ENCODE results near the gene CTNNA2.

Gene CTNNA2

DNA sequence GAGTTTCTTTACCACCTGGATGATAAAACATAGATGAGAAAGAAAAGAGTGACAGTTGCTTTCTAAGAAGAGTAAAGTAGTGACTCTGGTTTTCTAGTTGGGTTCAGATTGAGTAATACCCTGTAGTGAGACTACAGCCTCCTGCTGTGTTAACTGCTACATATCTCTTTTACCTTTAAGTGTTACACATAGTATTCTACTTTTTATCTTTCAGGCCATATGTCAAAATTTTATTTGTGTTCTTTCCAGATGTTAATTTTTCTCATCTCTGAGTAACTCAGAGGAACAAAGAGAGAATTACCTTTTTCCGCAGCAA, 348.2 kb downstream of the CTNNA2 start:
- DNase-seq: no peak

DNA sequence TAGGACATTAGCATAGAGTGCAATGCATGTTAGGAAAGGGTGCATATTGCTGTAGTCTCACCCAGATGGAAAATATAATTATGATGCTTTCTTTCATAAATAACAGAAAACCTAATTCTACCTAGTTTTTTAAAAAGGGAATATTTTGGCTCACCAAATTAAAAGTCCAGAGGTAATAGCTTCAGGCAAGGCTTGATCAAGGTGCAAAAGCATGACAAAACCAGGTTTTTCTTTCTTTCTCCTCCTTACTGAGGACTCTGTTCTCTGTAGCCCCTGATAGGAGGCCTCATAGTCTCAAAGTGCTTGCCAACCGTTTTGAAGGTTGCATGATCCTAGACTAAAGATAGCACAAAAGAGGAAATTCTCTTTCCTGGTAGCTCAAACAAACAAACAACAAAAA, 349.9 kb downstream of the CTNNA2 start:
- no peak for DNase-seq

DNA sequence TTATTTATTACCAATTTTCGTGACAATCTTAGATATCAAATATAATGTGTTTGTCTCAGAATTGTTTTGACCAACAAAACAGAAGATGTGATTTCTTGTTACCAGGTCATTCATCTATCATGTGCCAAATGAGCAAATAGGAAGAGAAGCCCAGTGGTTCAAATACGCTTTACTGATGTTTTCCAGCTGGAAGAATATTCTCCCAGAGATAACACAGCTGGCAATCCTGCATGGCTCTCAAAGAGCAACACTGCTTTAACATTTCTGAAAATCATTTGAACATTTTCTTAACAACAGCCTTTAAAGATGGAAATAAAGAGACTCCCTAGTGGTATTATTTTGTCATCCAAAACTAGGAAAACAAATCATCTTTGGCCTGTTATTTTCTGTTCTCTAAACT, 359.8 kb downstream of the CTNNA2 start:
- no peak for DNase-seq

DNA sequence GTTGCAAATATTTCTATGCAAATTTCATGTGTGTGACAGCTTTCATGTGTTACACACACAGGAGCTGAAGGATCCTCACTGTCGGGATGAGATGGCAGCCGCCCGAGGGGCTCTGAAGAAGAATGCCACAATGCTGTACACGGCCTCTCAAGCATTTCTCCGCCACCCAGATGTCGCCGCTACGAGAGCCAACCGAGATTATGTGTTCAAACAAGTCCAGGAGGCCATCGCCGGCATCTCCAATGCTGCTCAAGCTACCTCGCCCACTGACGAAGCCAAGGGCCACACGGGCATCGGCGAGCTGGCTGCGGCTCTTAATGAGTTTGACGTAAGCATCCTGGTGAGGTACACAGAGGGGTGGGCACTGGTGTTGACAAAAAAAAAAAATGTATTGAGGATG, 361.2 kb downstream of the CTNNA2 start:
- DNase-seq: no peak

DNA sequence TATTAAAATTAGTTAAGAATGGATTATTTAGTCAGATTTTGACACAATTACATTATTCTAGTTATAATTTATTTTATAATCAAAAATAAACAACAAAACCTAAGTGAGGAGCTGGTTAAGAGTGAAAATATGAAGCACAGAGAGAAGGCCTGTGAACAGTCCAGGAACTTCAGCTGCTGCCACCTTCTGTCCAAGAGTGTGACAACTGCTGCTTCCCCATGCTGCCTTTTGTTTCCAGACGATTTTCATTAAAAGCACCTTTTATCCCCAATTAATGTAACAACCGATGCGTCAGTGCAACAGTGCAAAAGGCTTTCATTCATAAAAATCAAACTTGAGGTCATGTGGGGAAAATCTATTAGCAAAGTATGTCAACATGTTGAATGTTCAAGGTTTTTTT, 363.6 kb downstream of the CTNNA2 start:
- DNase-seq: no peak

DNA sequence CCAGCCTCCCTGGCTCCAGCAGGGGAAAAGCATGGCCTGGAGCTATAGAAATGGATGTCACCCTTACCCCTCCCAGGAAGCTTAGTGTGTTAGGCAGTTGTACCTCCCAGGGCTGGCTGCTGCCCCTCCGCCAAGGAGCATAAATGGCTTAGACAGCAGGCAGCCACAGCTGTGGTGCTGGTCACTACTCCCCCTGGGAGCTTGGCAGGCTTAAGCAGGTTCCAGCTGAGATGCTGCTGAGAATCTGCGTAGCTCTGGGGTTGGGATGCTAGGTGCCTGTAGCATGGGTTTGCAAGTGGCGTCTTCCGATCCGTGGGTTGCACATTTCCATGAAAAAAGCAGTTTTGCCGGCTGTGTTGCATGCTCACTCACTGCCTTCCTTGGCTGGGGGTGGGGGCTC, 369.7 kb downstream of the CTNNA2 start:
- no peak for DNase-seq

DNA sequence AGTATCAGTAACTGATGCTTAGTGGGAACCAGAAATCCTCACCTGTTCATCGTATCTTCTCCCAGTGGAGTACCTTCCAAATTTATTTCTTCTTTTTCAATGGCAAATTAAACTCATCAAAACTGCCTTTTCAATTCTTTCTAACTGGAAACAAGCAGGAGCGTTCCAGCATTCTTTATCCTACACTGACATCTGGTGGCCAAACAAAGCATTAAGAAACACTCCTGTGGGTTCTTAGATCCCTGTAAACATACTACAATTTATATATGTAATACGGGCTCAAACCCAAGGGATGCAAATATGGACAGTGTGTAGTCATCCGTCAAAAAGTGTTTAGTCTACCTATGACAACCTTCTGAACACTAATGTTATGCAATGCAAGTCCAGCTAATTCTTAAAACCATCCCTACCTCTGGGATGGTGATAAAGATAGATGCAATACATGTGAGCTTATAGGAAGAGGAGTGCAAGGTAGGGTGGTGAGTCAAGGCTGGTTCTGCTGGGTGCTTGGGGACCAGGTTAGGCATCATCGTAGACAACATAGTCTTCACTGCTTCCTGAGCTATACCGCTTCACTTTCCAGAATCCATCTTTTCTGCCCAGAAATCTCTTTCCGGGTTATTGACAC, 375.0 kb downstream of the CTNNA2 start:
- peak; percentile 18 to 74 for DNase-seq

DNA sequence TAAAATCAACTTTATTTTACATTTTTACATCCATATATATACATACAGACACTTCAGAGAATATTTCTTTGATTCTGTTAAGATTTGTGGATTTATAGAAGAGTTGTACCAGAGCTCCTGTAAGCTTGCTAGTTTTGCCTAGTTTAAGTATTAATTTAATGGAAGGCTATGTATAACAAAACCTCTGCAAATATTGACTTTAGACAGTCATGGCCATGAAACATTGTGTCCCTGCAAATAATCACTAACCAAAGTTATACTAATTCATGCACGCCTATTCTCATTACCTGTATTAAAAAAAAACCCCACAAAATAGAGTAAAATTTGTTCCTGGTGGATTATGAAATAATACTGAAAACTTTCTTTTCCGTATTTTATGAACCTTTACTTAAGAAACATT, 379.3 kb downstream of the CTNNA2 start:
- DNase-seq: no peak

DNA sequence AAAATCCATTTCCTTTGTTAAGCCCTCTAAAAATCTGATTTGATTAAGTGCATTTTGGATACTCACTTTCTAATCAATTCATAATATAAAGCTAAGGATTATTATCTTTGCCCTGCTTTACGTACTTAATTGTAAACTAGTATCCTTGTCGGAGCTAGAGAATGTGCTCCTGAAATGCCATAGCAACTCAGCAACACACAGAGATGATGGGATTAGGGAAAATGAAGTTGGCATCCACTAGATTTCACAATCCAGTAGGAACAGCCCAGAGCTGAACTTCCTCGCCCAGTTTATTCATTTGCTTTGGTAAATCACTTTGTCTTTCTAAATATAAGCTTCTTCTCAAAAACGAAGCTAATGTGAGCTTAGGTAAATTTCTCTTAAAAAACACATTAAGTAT, 386.3 kb downstream of the CTNNA2 start:
- DNase-seq: no peak

DNA sequence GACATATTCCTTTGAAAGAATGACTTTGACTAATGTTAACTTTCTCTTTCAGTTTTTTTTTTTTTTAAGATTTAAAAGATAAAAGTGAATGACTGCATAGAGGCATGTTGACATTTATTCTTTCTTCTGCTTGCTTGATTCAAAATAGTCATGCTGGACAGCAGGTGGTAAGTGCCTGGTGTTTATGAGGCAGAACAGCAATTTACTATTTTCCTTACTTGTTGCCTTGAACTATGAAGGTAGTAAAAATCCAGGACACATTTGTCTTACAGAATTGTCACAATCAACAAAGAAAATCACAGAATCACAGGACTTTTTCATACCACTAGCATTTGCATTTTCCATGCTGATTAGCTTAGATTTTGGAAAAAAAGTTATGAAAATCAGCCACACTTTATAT, 388.3 kb downstream of the CTNNA2 start:
- DNase-seq: no peak

DNA sequence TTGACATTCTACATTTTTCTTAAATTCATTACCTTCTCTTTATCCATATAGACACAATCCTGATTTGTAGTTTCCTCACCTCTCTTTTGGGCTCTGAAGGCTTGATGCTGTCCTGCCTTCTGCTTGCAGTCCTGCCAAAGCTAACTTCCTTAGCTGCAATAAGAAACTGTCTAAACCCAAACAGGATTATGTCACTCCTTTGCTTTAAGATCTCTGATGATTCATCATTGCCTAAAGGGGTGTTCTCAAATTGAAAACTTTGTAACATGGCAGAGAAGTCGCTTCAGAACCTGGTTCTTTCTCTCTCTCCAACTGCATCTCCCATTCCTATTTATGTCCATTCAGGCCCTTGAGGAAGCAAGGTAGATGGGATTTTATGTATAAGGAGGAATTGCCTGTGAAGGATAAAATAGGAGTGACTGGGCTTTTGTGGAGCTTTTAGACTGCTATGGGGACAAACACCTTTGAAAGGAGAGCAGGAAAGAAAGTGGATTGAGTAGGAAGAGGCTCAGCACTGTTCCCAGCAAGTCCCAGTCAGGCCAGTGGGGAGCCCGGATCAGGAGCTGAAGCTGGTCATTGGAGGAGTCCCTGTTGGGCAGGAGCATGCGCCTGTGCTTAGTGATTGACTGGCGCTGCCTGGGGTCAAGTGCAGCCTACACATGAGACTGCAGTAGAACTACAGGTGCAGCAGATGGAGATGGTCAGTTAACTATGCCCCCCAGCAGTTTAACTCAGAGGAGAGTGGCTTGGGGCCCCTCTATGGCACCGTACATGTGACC, 390.6 kb downstream of the CTNNA2 start:
- DNase-seq: no peak

DNA sequence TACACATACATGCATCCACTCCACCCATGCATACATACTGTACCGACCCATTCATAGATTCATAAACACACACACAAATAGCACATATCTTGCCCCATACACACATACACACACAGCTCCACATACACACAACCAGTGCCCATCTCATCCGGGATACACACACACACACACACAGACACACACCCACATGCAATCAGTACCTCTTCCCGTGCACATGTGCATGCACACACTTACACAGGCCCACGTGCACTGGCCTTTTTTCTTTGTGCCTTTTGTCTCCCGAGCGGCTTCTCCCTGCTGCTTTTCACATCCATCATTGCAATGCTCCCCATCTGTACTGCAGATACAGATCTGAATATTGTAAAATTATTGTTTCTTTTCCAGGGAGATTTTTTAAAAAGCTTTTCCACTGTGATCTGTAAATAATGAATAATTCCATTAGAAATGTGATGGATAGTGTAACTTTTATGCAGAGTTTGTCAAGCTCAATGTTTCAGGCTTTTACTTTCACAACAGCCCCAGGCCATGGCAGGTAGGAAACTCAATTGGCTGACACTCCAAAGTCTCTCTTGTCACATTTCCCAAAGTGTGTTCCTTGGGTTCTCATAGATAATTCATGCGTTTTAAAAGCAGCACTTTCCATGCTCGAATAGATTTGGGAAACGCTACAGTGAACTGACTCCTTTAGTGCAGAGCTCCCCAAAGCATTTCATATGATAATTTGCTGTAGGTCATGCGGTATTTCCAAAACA, 393.5 kb downstream of the CTNNA2 start:
- no peak for DNase-seq

DNA sequence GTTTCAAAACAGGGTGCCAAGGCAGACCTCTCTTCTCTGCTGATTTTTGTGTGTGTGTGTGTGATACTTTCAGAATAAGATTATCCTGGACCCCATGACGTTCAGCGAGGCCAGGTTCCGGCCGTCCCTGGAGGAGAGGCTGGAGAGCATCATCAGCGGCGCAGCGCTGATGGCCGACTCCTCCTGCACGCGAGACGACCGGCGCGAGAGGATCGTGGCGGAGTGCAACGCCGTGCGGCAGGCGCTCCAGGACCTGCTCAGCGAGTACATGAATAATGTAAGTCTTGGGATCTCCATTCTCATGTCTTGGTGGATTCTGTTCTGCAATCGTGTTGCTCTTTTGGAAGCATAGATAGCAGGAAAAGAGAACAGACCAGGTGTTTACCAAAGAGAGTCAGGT, 396.7 kb downstream of the CTNNA2 start:
- no peak for DNase-seq

DNA sequence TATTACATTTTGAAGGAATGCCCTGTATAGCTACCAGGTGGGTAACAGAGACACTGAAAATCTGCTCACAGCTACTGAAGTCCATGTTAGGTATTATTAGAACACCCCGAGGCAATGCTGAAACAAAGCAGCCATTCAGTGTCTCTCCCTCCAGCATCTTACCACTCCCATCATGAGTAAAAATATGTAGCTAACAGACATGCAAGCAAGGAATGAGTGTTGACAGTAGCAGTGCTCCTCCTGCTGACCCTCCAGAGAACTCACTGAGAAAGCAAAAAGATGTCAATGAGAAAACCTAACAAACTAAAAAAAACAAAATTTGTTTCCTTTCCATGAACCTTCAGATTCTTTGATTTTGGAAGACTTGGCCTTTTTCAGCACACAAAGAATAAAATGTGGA, 397.8 kb downstream of the CTNNA2 start:
- DNase-seq: no peak

DNA sequence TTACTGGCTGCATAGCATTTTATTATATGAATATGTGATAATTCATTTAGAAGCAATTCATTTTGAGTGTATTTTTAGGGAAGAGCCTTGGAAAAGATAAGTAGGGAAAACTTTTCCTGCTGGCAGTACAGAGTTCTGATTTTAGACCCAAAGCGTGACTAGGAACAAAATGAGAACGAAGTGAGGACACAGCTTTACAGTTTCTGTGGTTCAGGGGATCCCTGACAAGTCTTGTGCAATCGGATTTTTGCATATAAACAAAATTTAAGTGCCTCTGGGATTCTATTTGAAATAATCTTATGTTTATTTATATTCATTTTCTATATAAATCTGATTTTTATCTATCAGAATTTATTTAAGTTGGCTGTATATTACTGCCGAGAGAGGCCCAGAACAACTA, 402.6 kb downstream of the CTNNA2 start:
- no peak for DNase-seq

DNA sequence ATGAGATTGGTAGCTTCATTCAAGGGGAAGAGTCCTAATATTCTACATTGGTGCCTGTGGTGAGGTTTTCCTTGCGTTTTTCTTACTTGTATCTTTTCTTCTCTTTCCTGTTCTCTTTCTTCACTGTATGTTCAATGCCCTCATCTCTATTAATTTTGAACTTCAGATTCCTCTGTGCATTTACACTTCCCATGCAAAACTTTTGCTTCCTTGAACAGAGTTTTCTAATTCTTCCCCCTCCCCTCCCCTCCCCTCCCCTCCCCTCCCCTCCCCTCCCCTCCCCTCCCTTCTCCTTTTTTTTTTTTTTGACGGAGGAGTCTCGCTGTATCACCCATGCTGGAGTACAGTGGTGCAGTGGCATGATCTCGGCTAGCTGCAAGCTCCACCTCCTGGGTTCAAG, 403.4 kb downstream of the CTNNA2 start:
- no peak for DNase-seq

DNA sequence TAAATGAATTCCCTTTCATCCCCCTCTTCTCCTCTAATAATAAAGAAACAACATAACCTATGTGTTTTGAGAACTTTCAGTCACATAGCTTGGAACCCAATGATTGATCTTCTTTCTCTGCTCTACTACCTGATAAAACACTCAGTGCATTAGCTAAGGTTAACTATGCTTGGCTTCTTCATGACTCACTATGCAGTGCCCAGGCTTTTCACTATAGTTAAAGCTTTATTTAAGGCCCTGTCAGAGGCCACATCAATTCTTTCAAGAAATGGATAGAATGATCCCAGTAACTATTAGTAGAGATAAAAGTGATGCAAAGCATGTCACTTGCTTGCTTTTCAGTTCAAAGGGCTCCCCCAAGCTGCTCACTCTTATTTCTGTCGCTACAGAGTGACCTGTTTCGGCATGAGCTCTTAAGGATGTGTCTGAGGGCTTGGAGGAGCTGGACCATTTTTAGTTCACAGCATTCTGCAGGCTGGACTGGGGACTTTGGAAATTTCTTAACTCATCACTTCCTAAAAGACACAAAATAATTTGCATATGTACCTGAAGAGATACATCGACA, 407.7 kb downstream of the CTNNA2 start:
- DNase-seq: no peak

DNA sequence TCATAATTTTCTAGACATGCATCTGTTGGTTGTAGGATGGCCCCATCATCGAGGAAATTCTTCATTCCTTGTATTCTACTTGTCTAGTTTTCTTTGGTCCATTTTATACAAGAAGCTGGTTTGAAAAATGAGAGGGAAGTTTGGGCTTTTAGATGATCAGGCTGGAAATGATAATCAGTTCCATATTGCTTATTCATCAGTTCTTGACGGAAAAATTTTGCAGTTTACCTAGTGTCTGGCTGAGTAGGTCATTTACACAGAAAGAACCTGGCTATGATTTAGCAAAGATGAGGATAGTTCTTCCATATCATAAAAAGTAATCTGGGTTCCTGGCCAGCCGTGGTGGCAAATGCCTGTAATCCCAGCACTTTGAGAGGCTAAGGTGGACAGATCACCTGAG, 416.8 kb downstream of the CTNNA2 start:
- no peak for DNase-seq

DNA sequence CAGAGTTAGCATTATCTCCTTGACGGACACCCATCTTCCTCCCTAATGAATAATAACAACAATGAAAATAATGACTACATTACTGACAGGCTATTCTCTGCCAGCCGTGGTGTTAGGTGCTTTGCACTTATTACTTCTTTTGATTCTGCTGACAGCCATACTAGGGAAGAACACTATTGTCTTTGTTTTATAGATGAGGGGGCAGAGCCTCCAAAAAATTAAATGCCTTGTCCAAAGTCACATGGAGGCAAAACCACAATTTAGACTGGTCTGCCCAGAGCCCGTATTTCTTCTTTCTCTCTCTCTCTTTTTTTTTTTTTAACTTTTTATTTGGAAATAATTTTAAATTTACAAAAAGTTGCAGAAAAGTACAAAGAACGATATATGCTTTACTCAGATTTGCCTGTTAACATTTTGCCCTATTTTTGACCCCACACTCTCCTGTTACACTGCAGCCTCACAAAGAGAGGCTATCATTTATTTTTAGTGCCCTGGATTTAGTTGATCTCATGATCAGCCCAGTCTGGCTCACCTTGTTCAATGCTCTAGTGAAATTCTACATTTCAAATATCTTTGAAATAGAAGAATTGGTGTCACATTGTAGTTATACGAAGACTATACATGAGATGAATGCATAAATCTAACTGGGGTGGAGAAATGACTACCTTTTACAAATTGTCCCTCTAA, 422.3 kb downstream of the CTNNA2 start:
- no peak for DNase-seq

DNA sequence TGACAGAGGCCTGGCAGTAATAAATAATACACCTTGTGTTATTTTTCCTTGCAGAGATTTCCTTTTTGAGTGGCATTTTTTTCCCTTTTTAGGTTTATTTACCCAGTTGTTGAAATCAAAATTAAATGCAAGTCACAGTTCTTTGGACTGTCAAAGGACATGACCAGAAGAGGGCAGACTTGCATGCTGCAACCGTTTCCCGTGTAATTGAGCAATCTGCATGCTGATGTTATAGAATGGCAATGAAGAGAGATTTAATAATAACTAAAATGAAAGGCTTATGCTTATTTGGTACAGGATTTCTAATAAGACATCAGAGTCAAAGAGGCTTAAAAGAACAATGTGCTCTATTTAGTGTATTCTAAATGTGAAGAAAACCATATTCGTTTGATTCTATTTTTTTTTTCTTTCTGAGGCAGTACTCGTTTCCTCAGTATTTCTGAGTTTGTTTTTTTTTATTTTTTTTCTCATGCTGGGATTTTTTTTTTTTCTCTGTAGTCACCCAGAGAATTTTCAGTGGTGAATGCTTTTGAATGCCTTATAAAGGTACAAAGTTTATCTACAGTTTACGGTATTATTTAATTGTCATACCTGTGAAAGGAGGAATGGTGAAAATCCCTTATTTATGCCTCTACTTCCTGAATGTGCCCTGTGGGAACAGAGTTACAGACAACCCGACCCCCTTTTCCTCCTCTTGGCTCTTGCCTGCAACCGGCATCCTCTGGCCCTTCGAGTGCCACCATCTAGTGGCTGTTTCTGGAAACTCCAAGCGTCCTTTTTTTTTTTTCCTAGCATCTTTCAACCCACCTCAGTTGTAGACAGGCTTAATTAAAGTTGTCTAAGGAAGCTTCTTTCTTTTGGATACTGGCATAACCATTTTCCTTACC, 423.2 kb downstream of the CTNNA2 start:
- DNase-seq: peak; percentile 45 to 58

DNA sequence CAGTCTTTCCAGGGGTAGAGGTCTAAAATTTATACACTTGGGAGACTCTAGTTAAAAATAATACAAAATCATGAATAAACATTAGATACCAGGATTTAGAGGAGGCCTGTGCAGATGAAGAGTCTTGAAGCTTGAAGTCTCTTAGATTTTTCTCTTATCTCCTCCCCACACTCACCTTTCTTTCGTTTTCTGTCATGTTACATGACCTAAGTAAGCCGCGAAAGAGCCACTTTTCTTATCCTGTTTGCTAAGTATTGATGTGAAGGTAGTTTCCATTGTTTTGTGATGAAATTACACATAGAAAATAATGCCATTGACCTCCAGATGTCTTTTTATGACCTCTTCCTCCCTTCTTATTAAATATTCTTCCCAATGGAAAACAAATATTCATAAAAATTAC, 423.9 kb downstream of the CTNNA2 start:
- DNase-seq: no peak

DNA sequence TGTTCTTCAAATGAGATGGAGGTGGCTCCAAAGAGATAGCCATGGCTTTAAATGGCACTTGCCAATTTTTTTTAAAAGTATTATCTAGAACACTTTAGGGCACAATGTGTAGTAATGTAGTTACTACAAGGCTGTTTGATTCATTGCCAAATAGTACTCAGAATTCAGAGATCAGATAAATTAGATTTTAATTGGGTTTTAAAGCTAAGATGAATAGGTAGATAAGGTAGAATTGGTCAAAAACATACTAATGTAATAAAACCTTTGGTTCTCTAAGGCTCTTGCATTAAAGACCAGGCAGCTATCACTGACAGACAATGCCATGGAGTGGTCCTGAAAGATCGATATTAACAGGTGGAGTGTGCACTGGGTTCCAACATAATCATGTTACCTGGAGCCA, 425.8 kb downstream of the CTNNA2 start:
- no peak for DNase-seq
